Smooth muscle cell (in vitro differentiated cells): ENCODE results near the gene RCAN2. TPM values are rescaled to one million over a fixed set of nuclear protein-coding genes. Genes with fewer than 3 reads are reported as not detected.

Experiments used
- DNase-seq: peaks from one replicate; lab custom pipeline; 2025; ENCODE audit not compliant: unreplicated experiment; lab: John Stamatoyannopoulos, UW
- H2AFZ ChIP-seq: fragments of 200-600 bp; sonication (generic); 2 replicates; pipeline ENCODE4 v1.6.0; 2016; ENCODE audit warnings: antibody characterized with exemption, low read depth, mild to moderate bottlenecking
- H3F3A ChIP-seq: fragments of 200-600 bp; sonication (generic); 2 replicates; pipeline ENCODE4 v1.6.0; 2017; ENCODE audit warnings: antibody characterized with exemption, low read depth
- H3K27ac ChIP-seq: fragments of 200-600 bp; sonication (generic); 2 replicates; pipeline ENCODE4 v1.5.1; 2016; ENCODE audit warnings: low read depth, mild to moderate bottlenecking
- H3K27me3 ChIP-seq: fragments of 200-600 bp; sonication (generic); 2 replicates; pipeline ENCODE4 v1.6.1; 2016; ENCODE audit warnings: low read depth, mild to moderate bottlenecking
- H3K36me3 ChIP-seq: fragments of 200-600 bp; sonication (generic); 2 replicates; pipeline ENCODE4 v1.5.1; 2016; ENCODE audit warnings: low read depth
- H3K4me1 ChIP-seq: fragments of 200-600 bp; sonication (generic); 2 replicates; pipeline ENCODE4 v1.5.1; 2016; ENCODE audit warnings: low read depth
- H3K4me2 ChIP-seq: fragments of 200-600 bp; sonication (generic); 2 replicates; pipeline ENCODE4 v1.6.0; 2016; ENCODE audit warnings: mild to moderate bottlenecking
- H3K4me3 ChIP-seq: fragments of 200-600 bp; sonication (generic); 2 replicates; pipeline ENCODE4 v1.5.1; 2016; ENCODE audit warnings: mild to moderate bottlenecking
- H3K79me2 ChIP-seq: fragments of 200-600 bp; sonication (generic); 2 replicates; pipeline ENCODE4 v1.6.0; 2016; ENCODE audit warnings: low read depth, mild to moderate bottlenecking
- H3K9ac ChIP-seq: fragments of 200-600 bp; sonication (generic); 2 replicates; pipeline ENCODE4 v1.6.0; 2016; ENCODE audit warnings: low read depth
- H3K9me3 ChIP-seq: fragments of 200-600 bp; sonication (generic); replicated peaks from 2 replicates; pipeline ENCODE4 v1.5.1; 2016; ENCODE audit warnings: low read depth
- H4K20me1 ChIP-seq: fragments of 200-600 bp; sonication (generic); 2 replicates; pipeline ENCODE4 v1.6.0; 2016; ENCODE audit warnings: low read depth
- CTCF ChIP-seq: fragments of 200-600 bp; sonication (generic); IDR thresholded peaks from 2 replicates; pipeline ENCODE4 v1.5.1; 2017; ENCODE audit warnings: borderline replicate concordance, mild to moderate bottlenecking, antibody characterized with exemption; ENCODE audit not compliant: insufficient read depth, poor library complexity, severe bottlenecking
- WGBS: methylation state at CpG from one replicate; pipeline ENCODE4 v1.1.7; 2016; ENCODE audit warnings: low lambda C conversion rate; 5-methylcytosine and 5-hydroxymethylcytosine counted together
- polyA plus RNA-seq: library from polyadenylated mRNA; unstranded; fragments of >200 nt; fragmentation: Nextera tagmentation; extraction: Ambion mirVana; gene quantifications from 2 replicates; pipeline ENCODE4 v1.2.1, GENCODE V29; 2016
- total RNA-seq: library from RNA; depleted of rRNA; stranded (reverse); fragments of >200 nt; gene quantifications from 2 replicates; pipeline ENCODE4 v1.2.3, GENCODE V29; 2014

The RCAN2 gene
- total and polyA plus RNA-seq, 2 experiments from 2014 or later = 2.5 to 2.7 TPM

GRCh38 chr6:46325561-46326530 lies 165.4 kb downstream of the RCAN2 start:
- no peak overlapping the region for H2AFZ ChIP-seq
- H3K79me2 ChIP-seq = no peaks in the 10 kb centered on the region
- H3K27ac ChIP-seq = no peak overlapping the region
- no peak overlapping the region for H3K9ac ChIP-seq
- 33% methylated on average over 21 of the region's 21 CpGs for WGBS
- H3K9me3 ChIP-seq = no peaks in the 10 kb centered on the region
- no peak for TF ChIP-seq CTCF
- no peaks in the 10 kb centered on the region for H3K36me3 ChIP-seq
- no peak overlapping the region for H3K4me3 ChIP-seq
- no peaks in the 10 kb centered on the region for H3F3A ChIP-seq
- no peaks in the 10 kb centered on the region for H4K20me1 ChIP-seq
- peaks cover 3% of the 10 kb centered on the region for H3K27me3 ChIP-seq
- H3K4me1 ChIP-seq = peaks cover 7% of the 10 kb centered on the region
- H3K4me2 ChIP-seq = peak overlapping the region; percentile 60
- no peak for DNase-seq

- peaks cover 3% of the 10 kb centered on the region for H3K27me3 ChIP-seq
- H3K36me3 ChIP-seq = no peaks in the 10 kb centered on the region
- TF ChIP-seq CTCF = no peak
- no peak overlapping the region for H3K27ac ChIP-seq
- H4K20me1 ChIP-seq = no peaks in the 10 kb centered on the region
- H3K9ac ChIP-seq = no peak overlapping the region
- DNase-seq = no peak
- no peak overlapping the region for H3K4me3 ChIP-seq
- H3K4me1 ChIP-seq = peaks cover 7% of the 10 kb centered on the region
- H3K9me3 ChIP-seq = no peaks in the 10 kb centered on the region
- H3K4me2 ChIP-seq = no peak overlapping the region
- H3F3A ChIP-seq = no peaks in the 10 kb centered on the region
- no peak overlapping the region for H2AFZ ChIP-seq
- WGBS = 98% methylated on average over 2 of the region's 2 CpGs
- no peaks in the 10 kb centered on the region for H3K79me2 ChIP-seq
Observed at GRCh38 chr6:46324706-46325105, 166.5 kb downstream of the RCAN2 start.

GRCh38 chr6:46323966-46324622 lies 167.2 kb downstream of the RCAN2 start:
- no peak for DNase-seq
- Histone ChIP-seq H3K79me2 (no peaks in the 10 kb centered on the region), H2AFZ (no peak overlapping the region), H3K9ac (no peak overlapping the region), H3K4me2 (peak overlapping the region; percentile 61), H3K4me3 (no peak overlapping the region), H4K20me1 (no peaks in the 10 kb centered on the region), H3F3A (no peaks in the 10 kb centered on the region), H3K27ac (peak overlapping the region; percentile 57), H3K36me3 (no peaks in the 10 kb centered on the region), H3K9me3 (no peaks in the 10 kb centered on the region), H3K4me1 (peaks cover 7% of the 10 kb centered on the region), H3K27me3 (peaks cover 3% of the 10 kb centered on the region)
- 93% methylated on average over 3 of the region's 3 CpGs for WGBS
- no peak for TF ChIP-seq CTCF
